COLO829 (cell line): ENCODE data around the gene NAALADL2.
"Not testable (repeated sequence)": the region's sequence is repeated elsewhere in the genome, so short reads cannot be mapped to it uniquely, and the experiment has no call there.

Experiments
- DNase-seq: peaks from one replicate; pipeline ENCODE4 v3.0.0; 2012; ENCODE audit warnings: low spot score

Gene NAALADL2

GRCh38 chr3:175751089-175751488, 892.0 kb downstream of the NAALADL2 start:
- DNase-seq, result no peak

GRCh38 chr3:175763948-175764347, 904.8 kb downstream of the NAALADL2 start:
- no peak for DNase-seq

GRCh38 chr3:175764722-175765121, 905.6 kb downstream of the NAALADL2 start:
- peak; percentile 12 for DNase-seq

GRCh38 chr3:175770426-175770825, 911.3 kb downstream of the NAALADL2 start:
- DNase-seq, result no peak

GRCh38 chr3:175777495-175777894, 918.4 kb downstream of the NAALADL2 start:
- no peak for DNase-seq

- no peak for DNase-seq
Observed at GRCh38 chr3:175777965-175778364, 918.8 kb downstream of the NAALADL2 start.

GRCh38 chr3:175778994-175779393, 919.9 kb downstream of the NAALADL2 start:
- no peak for DNase-seq

- not testable (repeated sequence) for DNase-seq
Observed at GRCh38 chr3:175787109-175787508, 928.0 kb downstream of the NAALADL2 start.

GRCh38 chr3:175792245-175792644, 933.1 kb downstream of the NAALADL2 start:
- DNase-seq, result no peak

GRCh38 chr3:175798326-175798725, 939.2 kb downstream of the NAALADL2 start:
- DNase-seq, result no peak

GRCh38 chr3:175805825-175806224, 946.7 kb downstream of the NAALADL2 start:
- DNase-seq, result no peak

GRCh38 chr3:175807175-175807574, 948.0 kb downstream of the NAALADL2 start:
- no peak for DNase-seq

GRCh38 chr3:175818811-175819464, 959.8 kb downstream of the NAALADL2 start:
- DNase-seq, result no peak

- DNase-seq, result not testable (repeated sequence)
Observed at GRCh38 chr3:175822766-175823491, 963.8 kb downstream of the NAALADL2 start.

- not testable (repeated sequence) for DNase-seq
Observed at GRCh38 chr3:175825016-175825580, 966.0 kb downstream of the NAALADL2 start.

GRCh38 chr3:175826759-175827158, 967.6 kb downstream of the NAALADL2 start:
- no peak for DNase-seq

- not testable (repeated sequence) for DNase-seq
Observed at GRCh38 chr3:175829809-175830208, 970.7 kb downstream of the NAALADL2 start.

GRCh38 chr3:175835763-175836162, 976.6 kb downstream of the NAALADL2 start:
- not testable (repeated sequence) for DNase-seq

- no peak for DNase-seq
Observed at GRCh38 chr3:175836617-175837016, 977.5 kb downstream of the NAALADL2 start.

GRCh38 chr3:175837962-175838361, 978.8 kb downstream of the NAALADL2 start:
- no peak for DNase-seq

GRCh38 chr3:175839366-175840005, 980.4 kb downstream of the NAALADL2 start:
- no peak for DNase-seq

GRCh38 chr3:175851541-175851940, 992.4 kb downstream of the NAALADL2 start:
- no peak for DNase-seq

GRCh38 chr3:175852560-175852959, 993.4 kb downstream of the NAALADL2 start:
- no peak for DNase-seq
